NCI-H146 treated with DMSO at 0.1 percent for 48 hours (cell line): ENCODE measurements around the gene WBP4.
"Not testable (repeated sequence)": the region's sequence is repeated elsewhere in the genome, so short reads cannot be mapped to it uniquely, and the experiment has no call there.

Source experiments
- DNase-seq: peaks from one replicate; lab custom pipeline; 2025; ENCODE audit not compliant: unreplicated experiment; lab: John Stamatoyannopoulos, UW

Gene WBP4

GRCh38 chr13:41061075-41061913 lies at the start of gene WBP4:
Gene WBP4 (plus strand): TSS chr13:41061509. CDS start chr13:41061674, 165 bp downstream.
- peak; percentile 86 for DNase-seq

GRCh38 chr13:41012536-41012935 lies 48.8 kb upstream of the WBP4 start:
- no peak for DNase-seq

GRCh38 chr13:41013835-41014234 lies 47.5 kb upstream of the WBP4 start:
- DNase-seq: no peak

- no peak for DNase-seq
These were observed 45.4 kb upstream of the WBP4 start for GRCh38 chr13:41015920-41016319.

- DNase-seq: peak; percentile 26
These were observed 44.1 kb upstream of the WBP4 start for GRCh38 chr13:41017159-41017558.

GRCh38 chr13:41017817-41018601 lies 43.3 kb upstream of the WBP4 start:
- DNase-seq: no peak

GRCh38 chr13:41018602-41018948 lies 42.7 kb upstream of the WBP4 start:
- DNase-seq: no peak

- peak; percentile 81 for DNase-seq
These were observed 42.3 kb upstream of the WBP4 start, which contains the start of gene ELF1 for GRCh38 chr13:41019011-41019487. Gene ELF1 (minus strand): TSS chr13:41019316. CDS start chr13:40982054, 37,262 bp downstream.

- DNase-seq: no peak
These were observed 41.5 kb upstream of the WBP4 start for GRCh38 chr13:41019578-41020347.

GRCh38 chr13:41025518-41025917 lies 35.8 kb upstream of the WBP4 start:
- DNase-seq: peak; percentile 8

GRCh38 chr13:41026788-41027187 lies 34.5 kb upstream of the WBP4 start:
- no peak for DNase-seq

GRCh38 chr13:41028051-41028450 lies 33.3 kb upstream of the WBP4 start:
- no peak for DNase-seq

GRCh38 chr13:41029629-41030028 lies 31.7 kb upstream of the WBP4 start:
- DNase-seq: no peak

GRCh38 chr13:41032691-41033376 lies 28.5 kb upstream of the WBP4 start:
- DNase-seq: no peak

- DNase-seq: no peak
These were observed 26.9 kb upstream of the WBP4 start for GRCh38 chr13:41034382-41034781.

- no peak for DNase-seq
These were observed 26.4 kb upstream of the WBP4 start for GRCh38 chr13:41034881-41035280.

GRCh38 chr13:41036557-41036956 lies 24.8 kb upstream of the WBP4 start:
- DNase-seq: not testable (repeated sequence)

- DNase-seq: no peak
These were observed 21.6 kb upstream of the WBP4 start for GRCh38 chr13:41039746-41040145.

GRCh38 chr13:41040584-41041334 lies 20.6 kb upstream of the WBP4 start:
- no peak for DNase-seq

- not testable (repeated sequence) for DNase-seq
These were observed 18.9 kb upstream of the WBP4 start for GRCh38 chr13:41042419-41042818.
